Measurements from ENCODE around the gene PLEKHM3.

Gene PLEKHM3

DNA sequence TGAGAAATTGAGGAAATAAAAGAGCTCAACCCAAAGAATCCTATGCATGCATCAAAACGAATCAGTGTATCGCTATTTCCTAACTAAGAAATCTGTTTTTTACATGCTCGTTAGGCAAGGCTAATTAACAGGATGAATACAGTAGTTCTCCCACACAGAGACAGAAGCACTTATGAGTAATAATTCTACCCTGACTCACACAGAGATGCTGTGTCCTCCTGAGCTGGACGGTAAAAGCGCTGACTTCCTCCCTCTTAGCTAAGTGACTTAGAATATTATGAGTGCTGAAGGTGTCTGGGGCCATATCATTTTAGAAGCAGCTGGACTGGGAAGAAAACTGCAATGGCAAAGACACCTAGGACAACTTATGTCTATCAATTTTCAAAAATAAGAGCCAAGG lies 18.5 kb downstream of the PLEKHM3 start:
- TF ChIP-seq, protein P1, sequence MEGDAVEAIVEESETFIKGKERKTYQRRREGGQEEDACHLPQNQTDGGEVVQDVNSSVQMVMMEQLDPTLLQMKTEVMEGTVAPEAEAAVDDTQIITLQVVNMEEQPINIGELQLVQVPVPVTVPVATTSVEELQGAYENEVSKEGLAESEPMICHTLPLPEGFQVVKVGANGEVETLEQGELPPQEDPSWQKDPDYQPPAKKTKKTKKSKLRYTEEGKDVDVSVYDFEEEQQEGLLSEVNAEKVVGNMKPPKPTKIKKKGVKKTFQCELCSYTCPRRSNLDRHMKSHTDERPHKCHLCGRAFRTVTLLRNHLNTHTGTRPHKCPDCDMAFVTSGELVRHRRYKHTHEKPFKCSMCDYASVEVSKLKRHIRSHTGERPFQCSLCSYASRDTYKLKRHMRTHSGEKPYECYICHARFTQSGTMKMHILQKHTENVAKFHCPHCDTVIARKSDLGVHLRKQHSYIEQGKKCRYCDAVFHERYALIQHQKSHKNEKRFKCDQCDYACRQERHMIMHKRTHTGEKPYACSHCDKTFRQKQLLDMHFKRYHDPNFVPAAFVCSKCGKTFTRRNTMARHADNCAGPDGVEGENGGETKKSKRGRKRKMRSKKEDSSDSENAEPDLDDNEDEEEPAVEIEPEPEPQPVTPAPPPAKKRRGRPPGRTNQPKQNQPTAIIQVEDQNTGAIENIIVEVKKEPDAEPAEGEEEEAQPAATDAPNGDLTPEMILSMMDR (IDR thresholded peaks at IDR 0.05), result no peak
- no peaks in the 10 kb centered on the region for H3K27me3 ChIP-seq
- H3K36me3 ChIP-seq, result no peaks in the 10 kb centered on the region
- intact Hi-C loops (cut with DNase I; ENCODE audit: low total_unique reads), result no loop called here
- no peaks in the 10 kb centered on the region for H3K9me3 ChIP-seq
- no peak for DNase-seq
- no peaks in the 10 kb centered on the region for H3K4me1 ChIP-seq
- no peak overlapping the region for H3K27ac ChIP-seq
- no peak overlapping the region for H3K4me3 ChIP-seq

DNA sequence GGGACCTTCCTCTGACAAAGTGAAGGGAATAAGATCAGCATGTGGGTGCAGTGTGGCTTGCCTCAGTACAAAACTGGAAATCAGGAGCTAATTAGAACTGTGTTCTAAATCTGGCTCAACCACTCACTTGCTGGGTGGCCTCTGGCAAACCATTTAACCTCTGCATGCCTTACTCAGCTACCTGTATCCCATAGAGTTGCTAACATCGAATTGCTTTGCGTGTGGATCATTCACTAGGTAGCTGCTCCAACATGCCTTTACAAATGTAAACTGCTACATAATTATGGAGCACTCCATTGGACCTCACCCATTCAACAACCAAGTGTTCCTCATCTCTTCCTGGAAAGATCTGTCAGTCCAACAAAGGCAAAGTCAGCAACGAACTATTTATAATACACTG lies 19.0 kb downstream of the PLEKHM3 start:
- intact Hi-C loops (cut with DNase I; ENCODE audit: low total_unique reads), result no loop called here
- TF ChIP-seq, protein P1 (IDR thresholded peaks at IDR 0.05), result no peak

DNA sequence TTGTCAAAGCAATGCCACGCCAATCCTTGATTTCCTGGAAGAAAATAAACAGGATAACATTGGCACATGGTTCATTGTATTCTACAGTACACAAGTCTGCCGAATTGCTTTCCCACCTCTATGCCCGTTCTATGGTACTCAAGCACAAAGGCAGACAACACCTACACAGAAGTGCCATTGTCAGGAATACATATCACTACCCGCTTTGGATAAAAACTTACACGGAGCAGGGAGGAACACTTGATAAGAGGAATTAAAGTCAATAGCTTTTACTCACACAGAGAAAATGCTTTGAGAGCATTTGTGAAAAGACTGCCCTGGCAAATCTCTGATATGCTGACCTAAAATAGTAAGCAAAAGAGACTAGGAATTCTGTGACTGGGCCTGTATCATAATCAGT lies 23.4 kb downstream of the PLEKHM3 start:
- no peak overlapping the region for H3K4me3 ChIP-seq
- TF ChIP-seq, protein P1 (IDR thresholded peaks at IDR 0.05), result no peak
- no peaks in the 10 kb centered on the region for H3K27me3 ChIP-seq
- intact Hi-C loops (cut with DNase I; ENCODE audit: low total_unique reads), result no loop called here
- H3K27ac ChIP-seq, result no peak overlapping the region
- H3K9me3 ChIP-seq, result no peaks in the 10 kb centered on the region
- DNase-seq, result no peak
- peaks cover 16 to 24% (median 23%) of the 10 kb centered on the region in 3 donors for H3K36me3 ChIP-seq
- no peaks in the 10 kb centered on the region for H3K4me1 ChIP-seq

More for the DNA sequence above, 19.0 kb downstream of the PLEKHM3 start:
- peaks cover 3 to 5% (median 3%) of the 10 kb centered on the region in 3 donors for H3K36me3 ChIP-seq
- no peaks in the 10 kb centered on the region for H3K9me3 ChIP-seq
- H3K4me3 ChIP-seq, result no peak overlapping the region
- H3K27ac ChIP-seq, result no peak overlapping the region
- no peak for DNase-seq
- no peaks in the 10 kb centered on the region for H3K4me1 ChIP-seq
- H3K27me3 ChIP-seq, result no peaks in the 10 kb centered on the region

DNA sequence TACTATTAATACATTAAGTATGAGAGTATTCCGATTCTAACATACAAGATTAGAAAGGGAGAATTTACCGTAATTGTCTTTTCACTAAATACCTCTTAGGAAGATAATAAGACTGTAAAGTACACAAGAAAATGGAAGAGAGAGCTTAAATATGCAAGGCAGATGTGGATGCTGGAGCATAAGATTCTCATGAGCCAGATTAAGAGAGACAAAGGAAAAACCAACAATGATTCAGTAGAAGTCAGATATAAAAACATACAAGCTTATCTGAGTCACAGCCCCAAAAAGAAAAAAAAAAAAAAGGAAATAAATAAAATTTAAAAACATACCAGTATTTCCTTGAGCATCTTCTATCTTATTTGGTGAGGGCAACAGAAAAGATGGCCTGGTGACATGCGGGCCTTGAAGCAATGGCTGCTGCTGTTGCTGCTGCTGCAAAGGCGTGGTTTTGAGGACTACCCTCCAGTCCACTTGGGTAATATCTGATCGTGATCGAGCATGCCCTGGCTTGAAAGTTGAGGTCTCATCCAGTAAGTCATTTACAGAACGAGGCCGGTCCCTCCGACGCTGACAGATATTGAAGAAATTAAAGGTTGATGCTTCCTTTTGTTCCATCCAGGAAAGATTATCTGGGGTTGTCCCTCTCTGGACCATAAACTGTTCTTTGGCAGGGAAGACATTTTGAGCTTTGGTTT lies 24.5 kb downstream of the PLEKHM3 start:
- H3K27ac ChIP-seq, result no peak overlapping the region
- intact Hi-C loops (cut with DNase I; ENCODE audit: low total_unique reads), result no loop called here
- peaks cover 16 to 24% (median 23%) of the 10 kb centered on the region in 3 donors for H3K36me3 ChIP-seq
- TF ChIP-seq, protein P1 (IDR thresholded peaks at IDR 0.05), result no peak
- H3K4me1 ChIP-seq, result no peaks in the 10 kb centered on the region
- no peak overlapping the region for H3K4me3 ChIP-seq
- no peaks in the 10 kb centered on the region for H3K9me3 ChIP-seq
- no peak for DNase-seq
- H3K27me3 ChIP-seq, result no peaks in the 10 kb centered on the region

DNA sequence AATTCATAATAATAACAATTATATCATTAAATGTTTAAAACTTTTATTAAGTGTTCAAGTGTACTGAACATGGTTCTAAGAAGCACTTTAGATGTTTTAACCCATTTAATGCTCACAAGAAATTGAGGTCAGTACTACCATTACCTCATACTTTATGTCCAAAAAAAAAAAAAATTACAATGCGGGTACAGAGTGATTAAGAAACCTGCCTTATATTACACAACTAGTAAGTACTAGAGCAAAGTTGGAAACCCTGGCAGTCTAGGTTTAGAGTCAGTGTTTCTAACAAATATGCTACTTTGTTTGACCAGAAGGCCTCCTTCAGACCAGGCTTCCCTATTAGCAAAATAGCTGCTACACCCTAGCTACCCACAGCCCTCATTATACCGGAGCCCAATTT lies 28.5 kb downstream of the PLEKHM3 start:
- Histone ChIP-seq H3K9me3 (no peaks in the 10 kb centered on the region), H3K4me1 (peaks cover 0 to 12% (median 0%) of the 10 kb centered on the region in 4 donors), H3K27ac (no peak overlapping the region), H3K36me3 (peaks cover 16 to 24% (median 23%) of the 10 kb centered on the region in 3 donors), H3K4me3 (no peak overlapping the region), H3K27me3 (no peaks in the 10 kb centered on the region)
- intact Hi-C loops (cut with DNase I; ENCODE audit: low total_unique reads), result no loop called here
- no peak for DNase-seq
- TF ChIP-seq, protein P1 (IDR thresholded peaks at IDR 0.05), result no peak

All from tibial artery (tissue), 4 donors.